Erythroblast (primary cell): ENCODE measurements around the gene DPP10.

Source experiments
- DNase-seq, 2 experiments: peaks; one replicate each; lab custom pipeline; 2025; lab: John Stamatoyannopoulos, UW
- GATA1 ChIP-seq: IDR thresholded peaks from 2 replicates; pipeline ENCODE4 v1.6.1; 2011; ENCODE audit warnings: low read depth, mild to moderate bottlenecking, control low read depth, low read length, moderate library complexity
- POLR2A ChIP-seq: IDR thresholded peaks from 2 replicates; pipeline ENCODE4 v1.6.1; 2011; ENCODE audit warnings: mild to moderate bottlenecking, low read length

Gene DPP10

DNA sequence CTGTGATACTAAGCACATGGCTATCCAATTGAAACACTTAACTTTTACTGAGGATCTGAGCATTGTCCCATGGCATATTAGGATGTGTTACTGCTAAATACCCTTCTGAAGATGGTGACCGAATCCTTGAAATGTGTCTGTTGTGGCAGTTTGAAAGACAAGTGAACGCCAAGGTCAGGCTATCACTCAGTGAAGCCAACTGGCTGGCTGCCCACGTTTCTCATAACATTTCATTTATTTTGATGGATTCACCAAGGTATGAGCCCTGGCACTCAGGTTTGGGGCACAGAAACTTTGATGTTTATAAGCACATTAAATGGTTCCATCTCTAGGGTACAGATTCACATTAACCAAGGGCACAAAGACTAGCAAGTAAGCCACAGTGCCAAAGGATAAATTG, 850.3 kb downstream of the DPP10 start:
- no peak for TF ChIP-seq GATA1
- no peak for TF ChIP-seq POLR2A
- DNase-seq: no peak

DNA sequence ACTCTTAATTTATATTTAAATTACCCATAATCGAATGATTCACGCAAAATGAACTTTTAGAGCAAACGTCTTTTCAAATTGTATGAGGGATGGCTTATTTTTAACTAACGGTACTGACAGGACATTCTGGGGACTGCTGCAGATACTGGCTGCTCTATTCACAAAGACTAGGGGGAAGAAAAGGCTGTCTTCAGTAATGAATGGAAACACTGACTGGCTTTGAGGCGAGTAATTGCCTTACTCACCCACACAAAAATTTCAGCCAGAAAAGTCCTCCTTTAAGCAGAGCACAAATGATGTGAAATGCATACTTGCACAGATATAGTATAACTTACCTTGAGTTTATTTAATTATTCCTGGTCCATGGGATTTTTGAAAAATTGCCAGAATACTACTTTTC, 852.6 kb downstream of the DPP10 start:
- DNase-seq: no peak
- no peak for TF ChIP-seq GATA1
- no peak for TF ChIP-seq POLR2A

DNA sequence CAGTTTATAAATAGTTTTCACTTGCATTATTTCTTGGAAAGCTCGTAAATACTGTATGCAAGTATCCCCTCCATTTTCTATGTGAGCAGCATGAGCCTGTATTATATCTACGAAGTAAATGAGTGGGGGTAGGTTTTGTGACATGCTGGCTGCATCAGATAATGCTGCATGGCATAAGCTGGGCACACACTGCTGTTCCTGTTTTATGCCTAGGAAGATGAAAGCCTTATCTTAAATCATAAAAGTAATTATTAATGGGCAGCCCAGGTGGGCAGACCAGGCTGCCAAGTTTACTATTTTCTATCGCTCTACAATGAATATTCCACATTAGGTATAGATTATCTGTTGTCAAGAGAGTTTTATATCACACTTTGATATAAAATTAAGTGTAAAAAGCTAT, 854.6 kb downstream of the DPP10 start:
- no peak for DNase-seq
- TF ChIP-seq POLR2A: no peak
- no peak for TF ChIP-seq GATA1

DNA sequence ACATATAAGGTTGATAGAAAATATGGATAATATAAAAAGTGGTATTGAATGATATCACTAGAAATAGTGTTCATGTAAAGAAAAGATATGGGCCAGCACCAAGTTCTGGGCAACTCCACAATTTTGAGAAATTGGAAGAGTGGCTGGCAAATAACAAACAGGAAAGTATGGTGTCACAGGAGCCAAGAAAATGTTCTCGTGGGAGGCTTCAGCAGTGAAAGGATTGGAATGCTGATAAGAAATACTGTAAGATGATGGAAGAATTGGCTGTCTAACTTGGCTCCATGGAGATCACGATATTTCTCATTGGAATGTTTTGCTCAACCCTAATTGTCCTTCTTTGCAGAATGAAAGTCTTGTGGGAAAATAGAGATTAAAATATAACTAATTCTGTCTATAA, 856.8 kb downstream of the DPP10 start:
- DNase-seq: no peak
- TF ChIP-seq POLR2A: no peak
- no peak for TF ChIP-seq GATA1

DNA sequence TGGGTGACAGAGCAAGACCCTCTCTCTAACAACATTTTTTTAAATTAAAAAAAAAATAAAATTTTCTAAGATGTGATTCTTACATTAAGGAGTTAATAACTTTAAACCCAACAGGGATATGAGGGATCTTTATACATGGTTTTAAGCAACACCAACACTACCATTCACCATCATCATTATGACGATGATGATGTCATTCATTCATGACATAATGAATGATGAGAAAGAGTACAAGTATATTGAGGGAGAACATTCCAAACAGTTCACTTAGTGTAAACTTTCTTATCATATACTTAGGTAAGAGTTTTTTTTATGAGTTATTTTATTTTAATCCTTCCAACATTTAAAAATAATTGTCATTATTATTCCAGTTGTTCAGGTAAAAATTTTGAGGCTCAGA, 863.3 kb downstream of the DPP10 start:
- no peak for TF ChIP-seq GATA1
- TF ChIP-seq POLR2A: no peak
- no peak for DNase-seq

DNA sequence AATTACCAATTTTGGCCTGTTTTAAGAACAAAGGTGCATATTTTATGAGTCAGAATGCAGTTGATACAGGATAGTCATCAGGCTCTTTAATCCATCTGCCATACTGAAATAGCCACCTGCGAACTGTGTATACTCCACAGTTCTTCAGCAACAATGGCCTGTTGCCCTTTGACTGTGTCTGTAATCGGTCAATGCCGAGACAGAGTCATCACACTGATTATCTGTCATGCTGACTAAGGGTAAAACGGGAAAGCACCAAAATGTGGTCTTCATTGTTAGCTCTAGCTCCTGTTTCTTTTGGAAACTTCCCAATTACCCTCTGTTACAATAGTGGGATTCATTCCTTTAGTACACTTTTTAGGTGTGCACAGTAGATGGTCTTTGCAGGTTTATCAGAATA, 871.7 kb downstream of the DPP10 start:
- no peak for DNase-seq
- no peak for TF ChIP-seq GATA1
- no peak for TF ChIP-seq POLR2A

DNA sequence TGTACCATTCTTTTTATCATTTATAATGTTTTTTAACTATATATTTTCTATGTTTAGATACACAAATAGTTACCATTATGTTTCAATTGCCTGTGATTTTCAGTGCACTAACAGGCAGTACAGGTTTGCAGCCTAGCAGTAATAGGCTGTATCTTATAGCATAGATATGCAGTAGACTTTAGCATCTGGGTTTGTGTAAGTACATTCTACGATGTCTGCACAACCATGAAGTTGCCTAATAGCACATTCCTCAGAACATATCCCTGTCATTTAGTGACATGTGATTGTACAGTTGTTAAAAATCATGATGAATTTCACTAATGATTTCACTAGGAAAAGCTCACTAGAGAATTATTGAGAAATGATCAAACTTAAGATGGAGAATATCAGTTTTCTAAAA, 884.6 kb downstream of the DPP10 start:
- no peak for TF ChIP-seq POLR2A
- no peak for TF ChIP-seq GATA1
- DNase-seq: no peak

DNA sequence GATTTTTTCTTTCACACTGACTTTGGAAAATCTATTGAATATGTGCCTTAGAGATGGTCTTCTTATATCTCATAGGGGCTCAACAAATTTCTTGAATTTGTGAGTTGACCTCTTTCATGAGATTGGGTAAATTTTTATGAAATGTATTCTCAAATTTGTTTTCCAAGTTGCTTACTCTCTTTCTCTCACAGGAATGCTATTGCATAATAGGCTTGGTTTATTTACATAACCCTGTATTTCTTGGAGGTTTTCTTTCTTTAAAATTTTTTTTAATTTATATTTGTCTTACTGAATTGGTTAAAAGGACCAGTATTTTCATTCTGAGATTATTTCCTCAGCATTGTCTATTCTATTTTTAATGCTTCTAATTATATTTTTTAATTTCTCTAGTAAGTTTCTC, 917.1 kb downstream of the DPP10 start:
- no peak for DNase-seq
- no peak for TF ChIP-seq GATA1

DNA sequence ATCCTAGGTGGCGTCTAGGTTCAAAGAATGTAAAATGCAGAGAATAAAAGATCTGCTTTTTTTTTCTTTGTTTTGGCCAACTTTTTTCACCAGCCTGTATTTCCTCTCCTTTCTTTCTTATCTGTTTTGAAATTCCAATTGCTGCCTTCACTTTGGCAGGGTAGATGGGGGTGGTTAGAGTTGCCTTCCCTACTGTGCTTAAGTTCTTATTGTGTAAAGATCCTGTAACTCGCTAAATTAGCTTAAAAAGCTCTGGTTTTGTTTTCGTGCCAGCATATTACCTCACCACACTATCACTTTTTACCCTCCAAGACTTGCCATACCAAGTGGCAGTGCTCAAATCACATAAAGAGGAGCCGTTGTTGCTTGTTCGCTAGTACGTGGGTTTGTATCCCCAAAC, 921.7 kb downstream of the DPP10 start:
- TF ChIP-seq POLR2A (no peak), GATA1 (no peak)

DNA sequence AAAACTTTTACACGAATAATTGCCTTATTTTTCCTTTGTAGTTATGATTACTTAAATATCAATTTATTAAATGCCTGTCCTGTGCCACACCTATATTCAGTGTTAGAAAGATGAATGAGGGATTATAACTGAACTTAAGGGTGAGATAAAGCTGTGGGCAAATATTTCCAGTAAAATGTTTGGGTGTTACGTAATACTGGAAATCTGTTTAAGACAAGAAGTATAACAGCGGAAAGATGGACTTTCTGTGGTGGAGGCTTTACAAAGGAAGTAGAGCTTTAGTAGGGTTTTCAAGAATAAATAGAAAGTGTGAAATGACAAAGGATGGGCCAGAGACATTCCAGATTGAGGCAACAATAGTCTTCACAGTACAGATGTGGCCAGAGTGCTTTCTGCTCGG, 927.0 kb downstream of the DPP10 start:
- TF ChIP-seq GATA1 (no peak), POLR2A (no peak)
- DNase-seq: no peak

More for the DNA sequence above, 921.7 kb downstream of the DPP10 start:
- no peak for DNase-seq

DNA sequence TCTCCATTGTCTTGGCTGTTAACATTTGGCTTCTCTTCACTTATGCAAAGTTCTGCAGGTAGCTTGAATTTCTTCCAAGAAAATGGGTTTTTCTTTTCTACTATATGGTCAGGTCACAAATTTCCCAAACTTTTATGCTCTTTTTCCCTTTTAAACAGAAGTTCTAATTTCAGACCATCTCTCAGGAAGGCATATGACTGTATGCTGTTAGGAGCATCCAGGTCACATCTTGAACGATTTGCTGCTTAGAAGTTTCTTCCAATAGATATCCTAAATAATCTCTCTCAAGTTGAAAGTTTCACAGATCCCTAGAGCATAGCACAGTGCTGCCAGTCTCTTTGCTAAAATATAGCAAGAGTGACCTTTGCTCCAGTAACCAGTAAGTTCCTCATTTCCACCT, 932.5 kb downstream of the DPP10 start:
- no peak for DNase-seq
- TF ChIP-seq POLR2A (no peak), GATA1 (no peak)

DNA sequence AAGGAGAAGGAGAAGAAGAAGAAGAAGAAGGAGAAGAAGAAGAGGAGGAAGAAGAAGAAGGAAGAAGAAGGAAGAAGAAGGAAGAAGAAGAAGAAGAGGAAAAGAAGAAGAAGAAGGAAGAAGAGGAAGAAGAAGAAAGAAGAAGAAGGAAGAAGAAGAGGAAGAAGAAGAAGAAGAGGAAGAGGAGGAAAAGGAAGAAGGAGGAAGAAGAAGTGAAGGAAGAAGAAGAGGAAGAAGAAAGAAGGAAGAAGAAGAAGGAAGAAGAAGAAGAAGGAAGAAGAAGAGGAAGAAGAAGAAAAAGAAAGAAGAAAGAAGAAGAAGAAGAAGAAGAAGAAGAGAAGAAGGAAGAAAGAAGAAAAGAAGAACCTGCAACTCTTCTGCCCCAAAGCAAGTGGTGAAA, 942.0 kb downstream of the DPP10 start:
- no peak for DNase-seq
- TF ChIP-seq POLR2A (no peak), GATA1 (no peak)

DNA sequence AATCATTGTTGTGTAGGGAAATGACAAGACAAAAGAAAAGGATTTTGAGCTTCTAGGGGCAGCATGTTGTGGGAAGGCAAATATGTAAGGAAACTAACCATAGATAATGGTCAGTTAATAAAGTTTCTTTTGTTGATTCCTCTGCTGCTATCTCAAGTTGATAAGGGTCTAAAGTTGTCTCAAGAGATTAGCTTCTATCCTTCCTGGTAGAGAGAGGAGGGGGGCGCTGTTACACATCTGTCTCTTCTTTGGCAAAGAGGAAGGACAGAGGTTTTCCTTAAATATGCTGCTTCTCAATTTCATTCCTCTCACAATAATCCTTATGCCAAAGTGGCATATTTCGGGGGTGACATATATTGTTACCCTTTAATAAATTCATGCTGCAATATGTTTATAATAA, 944.0 kb downstream of the DPP10 start:
- TF ChIP-seq GATA1: no peak
- no peak for TF ChIP-seq POLR2A
- DNase-seq: no peak

DNA sequence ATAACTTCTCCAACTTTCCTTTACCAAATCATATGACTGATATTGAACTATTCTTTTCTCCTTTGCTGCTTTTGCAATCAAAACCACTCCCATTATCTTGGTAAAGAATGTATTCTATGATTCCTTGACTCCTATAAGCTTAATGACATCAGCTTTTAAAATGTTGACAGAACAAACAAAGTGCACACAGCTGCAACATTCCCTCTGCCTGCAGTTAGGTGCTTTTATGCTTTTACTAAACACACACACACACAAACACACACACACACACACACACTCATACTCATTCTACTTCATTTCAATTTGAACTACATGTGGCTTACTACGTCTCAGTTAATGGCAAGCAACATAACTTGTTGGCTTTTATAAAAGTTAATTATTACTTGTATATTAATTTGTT, 946.6 kb downstream of the DPP10 start:
- DNase-seq: no peak
- no peak for TF ChIP-seq GATA1
- TF ChIP-seq POLR2A: no peak

DNA sequence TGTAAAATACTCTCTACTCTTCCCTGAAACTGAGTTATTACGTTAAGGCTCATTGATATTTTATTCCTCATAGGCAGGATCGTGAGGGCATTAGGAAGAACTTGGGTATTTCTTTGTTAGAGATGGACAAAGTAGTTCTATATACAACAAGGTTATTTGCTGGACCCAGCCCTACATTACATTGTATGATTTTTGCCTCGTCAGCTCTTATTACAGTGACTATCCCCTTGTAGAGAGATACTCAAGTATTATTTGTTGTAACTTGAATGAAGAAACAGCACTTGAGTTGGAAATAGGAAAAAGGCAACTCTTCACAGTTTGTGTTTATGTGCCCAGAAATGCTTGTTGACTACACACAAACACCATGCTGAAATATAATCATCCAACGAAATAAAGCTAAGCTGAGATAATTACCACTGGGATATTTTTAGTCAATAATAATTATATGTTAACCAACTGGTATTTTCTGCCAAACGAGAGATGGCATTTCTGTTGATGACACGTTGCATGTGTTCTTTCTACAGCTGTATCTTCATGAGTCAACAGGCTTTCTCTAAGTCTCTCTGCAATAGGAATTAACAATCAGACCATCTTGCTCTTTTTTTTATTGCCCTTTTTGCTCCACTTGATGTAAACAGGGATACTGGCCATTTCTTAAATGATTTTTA, 947.6 kb downstream of the DPP10 start:
- TF ChIP-seq POLR2A: no peak
- no peak for TF ChIP-seq GATA1
- DNase-seq: no peak
